RWPE1 (cell line): ENCODE data around the gene NR3C2.

ENCODE experiments used
- CTCF ChIA-PET: fragments of 350-600 bp; sonication (Branson Sonifier 250); formaldehyde crosslinking; extraction: SDS; loops from one replicate; lab custom pipeline; 2021; lab: Yijun Ruan, JAX
- POLR2A ChIA-PET: fragments of 400-600 bp; formaldehyde crosslinking; extraction: SDS; loops from one replicate; lab custom pipeline; 2020; ENCODE audit warnings: antibody characterized with exemption; ENCODE audit not compliant: low non-redundant PET; lab: Yijun Ruan, JAX
- DNase-seq: peaks from one replicate; pipeline ENCODE4 v3.0.0; 2012; ENCODE audit warnings: low spot score
- H3K27ac ChIP-seq: fragments of 450-650 bp; 2 replicates; pipeline ENCODE4 v1.5.1; 2017
- CTCF ChIP-seq: fragments of 450-650 bp; conservative IDR thresholded peaks from 2 replicates; pipeline ENCODE4 v1.5.1; 2017; ENCODE audit warnings: low read depth, mild to moderate bottlenecking

Gene NR3C2

GRCh38 chr4:148235809-148236208, 206.4 kb downstream of the NR3C2 start:
- ChIA-PET CTCF (interaction anchor here (0.7 kb wide), 1 partner anchor 23 kb away, joined by 3 read pairs; no protein-coding TSS in a partner anchor), POLR2A (no interaction called here)
- no peak overlapping the region for H3K27ac ChIP-seq
- TF ChIP-seq CTCF, result no peak
- no peak for DNase-seq

DNA sequence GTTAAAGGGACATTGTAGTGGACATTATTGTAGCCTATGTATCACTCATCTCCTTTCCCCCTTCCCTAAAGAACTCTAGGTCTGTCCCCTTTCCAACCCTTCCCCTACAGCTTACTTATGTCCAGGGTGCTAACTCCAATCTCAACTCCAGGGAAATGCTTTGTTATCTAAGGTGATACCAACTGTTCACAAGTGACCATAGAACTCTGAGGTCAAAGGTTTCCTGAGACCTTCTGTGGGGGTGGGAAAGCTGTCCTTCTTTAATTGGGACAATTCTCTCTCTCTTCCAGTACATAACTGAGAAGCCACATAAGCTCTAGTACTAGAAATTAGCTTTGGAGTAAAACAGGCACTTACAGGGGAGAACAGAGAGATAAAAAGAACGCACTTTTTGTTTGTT, 212.4 kb downstream of the NR3C2 start:
- TF ChIP-seq CTCF, result no peak
- POLR2A ChIA-PET, result no interaction called here
- H3K27ac ChIP-seq, result no peak overlapping the region
- DNase-seq, result no peak
- CTCF ChIA-PET, result interaction anchor here (0.6 kb wide), 1 partner anchor 403 kb away, joined by 3 read pairs; no protein-coding TSS in a partner anchor

DNA sequence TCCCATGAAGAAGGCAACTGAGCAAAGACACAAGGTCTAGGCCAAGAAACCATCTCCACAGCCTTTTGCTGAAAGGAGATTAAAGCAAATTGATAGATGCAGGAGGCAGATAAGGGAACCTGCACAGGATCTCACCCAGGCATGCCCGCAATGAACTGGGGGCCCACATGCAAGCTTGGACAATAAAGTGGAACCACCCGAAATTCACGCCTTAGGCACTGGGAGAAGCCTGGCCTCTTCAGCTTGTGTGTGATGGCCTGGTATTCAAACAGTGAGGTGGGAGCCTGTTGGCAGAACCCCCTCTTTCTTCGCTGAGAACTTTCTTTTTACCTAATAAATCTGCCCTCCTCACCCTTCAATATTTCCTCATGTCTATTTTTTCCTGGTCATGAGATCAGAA, 213.2 kb downstream of the NR3C2 start:
- H3K27ac ChIP-seq, result no peak overlapping the region
- CTCF ChIA-PET, result interaction anchor here (0.6 kb wide), 1 partner anchor 403 kb away, joined by 3 read pairs; no protein-coding TSS in a partner anchor
- POLR2A ChIA-PET, result no interaction called here

GRCh38 chr4:148227147-148227546, 215.1 kb downstream of the NR3C2 start:
- no peak for TF ChIP-seq CTCF
- POLR2A ChIA-PET, result no interaction called here
- no peak overlapping the region for H3K27ac ChIP-seq
- DNase-seq, result no peak
- CTCF ChIA-PET, result no interaction called here

More for the DNA sequence above, 213.2 kb downstream of the NR3C2 start:
- no peak for DNase-seq
- TF ChIP-seq CTCF, result no peak

- CTCF ChIA-PET, result no interaction called here
- TF ChIP-seq CTCF, result no peak
- DNase-seq, result no peak
- POLR2A ChIA-PET, result no interaction called here
- no peak overlapping the region for H3K27ac ChIP-seq
Observed at GRCh38 chr4:148226341-148226740, 215.9 kb downstream of the NR3C2 start.

DNA sequence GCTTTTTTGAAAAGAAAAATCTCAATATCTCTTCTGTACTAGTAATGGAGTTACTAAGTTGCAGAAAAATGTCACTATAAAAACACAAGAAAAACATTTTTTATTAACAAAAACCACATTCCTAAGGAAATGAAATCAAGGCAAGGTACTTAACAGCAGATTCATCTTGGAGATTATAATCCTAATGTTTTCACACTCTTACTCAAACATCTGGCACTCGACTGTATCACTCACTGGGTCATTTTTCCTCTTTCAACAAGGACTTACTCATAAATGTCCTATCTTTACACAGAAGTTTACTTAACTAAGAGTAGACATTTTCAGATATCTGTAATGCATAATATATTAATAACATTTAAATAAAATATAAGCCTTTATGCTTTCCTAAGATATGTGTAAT, 216.6 kb downstream of the NR3C2 start:
- TF ChIP-seq CTCF, result no peak
- ChIA-PET CTCF (no interaction called here), POLR2A (no interaction called here)
- no peak overlapping the region for H3K27ac ChIP-seq
- DNase-seq, result no peak

DNA sequence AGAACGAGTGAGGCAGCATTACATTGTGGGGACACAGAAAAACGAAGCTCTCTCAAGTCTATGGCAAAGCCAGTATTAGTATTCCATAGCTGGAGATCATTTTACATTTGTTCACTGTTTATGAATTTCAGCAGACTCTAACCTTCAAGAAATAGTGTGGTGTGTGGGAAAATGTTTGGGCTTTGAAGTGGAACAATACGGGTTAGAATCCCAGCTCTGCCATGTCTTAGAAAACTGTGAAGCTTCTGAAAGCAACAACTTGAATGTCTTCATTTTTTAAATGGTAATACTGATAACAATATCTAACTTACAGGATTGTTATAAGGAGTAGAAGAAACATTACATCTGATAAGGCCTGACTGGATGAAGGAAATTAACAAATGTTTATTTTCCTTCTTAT, 217.7 kb downstream of the NR3C2 start:
- no peak for DNase-seq
- TF ChIP-seq CTCF, result no peak
- H3K27ac ChIP-seq, result no peak overlapping the region
- CTCF ChIA-PET, result no interaction called here
- POLR2A ChIA-PET, result no interaction called here
